GM12878 (cell line): ENCODE results near the gene CCDC136.

Source experiments
- BHLHE40 ChIP-seq, 2 experiments: fragments of 450-650 bp in 1 of 2; IDR thresholded peaks; 2 replicates each; pipeline ENCODE4 v1.6.1; 2011 to 2017; ENCODE audit warnings: low read depth in 2 of 2, borderline replicate concordance in 1 of 2, improper control_type of control experiment in 1 of 2, low read length in 1 of 2, mild to moderate bottlenecking in 1 of 2
- CEBPB ChIP-seq, 2 experiments: fragments of 150-350 bp in 1 of 2; IDR thresholded peaks; 2 replicates each; pipeline ENCODE4 v1.6.1; 2012 to 2014; ENCODE audit warnings: low read depth in 2 of 2, low read length in 2 of 2, borderline replicate concordance in 1 of 2, inconsistent platforms in 1 of 2
- EP300 ChIP-seq, 2 experiments: fragments of 150-350 bp in 1 of 2; IDR thresholded peaks; 2 replicates each; pipeline ENCODE4 v1.6.1; 2011 to 2012; ENCODE audit warnings: low read depth in 2 of 2, low read length in 2 of 2, borderline replicate concordance in 1 of 2, improper control_type of control experiment in 1 of 2, inconsistent platforms in 1 of 2; ENCODE audit not compliant: control insufficient read depth in 1 of 2
- FOXM1 ChIP-seq: IDR thresholded peaks from 2 replicates; pipeline ENCODE4 v1.6.1; 2012; ENCODE audit warnings: low read depth, mild to moderate bottlenecking, inconsistent platforms, low read length, moderate library complexity
- MTA2 ChIP-seq: fragments of 450-650 bp; IDR thresholded peaks from 2 replicates; pipeline ENCODE4 v1.6.1; 2016; ENCODE audit warnings: low read depth, mild to moderate bottlenecking, moderate library complexity
- NFXL1 ChIP-seq: fragments of 450-650 bp; IDR thresholded peaks from 2 replicates; pipeline ENCODE4 v1.6.1; 2017; ENCODE audit warnings: antibody characterized with exemption, mild to moderate bottlenecking, borderline replicate concordance
- POLR2A ChIP-seq: IDR thresholded peaks from 2 replicates; pipeline ENCODE4 v1.6.1; 2011; ENCODE audit warnings: low read depth, mild to moderate bottlenecking, low read length
- POLR2AphosphoS5 ChIP-seq: IDR thresholded peaks from 2 replicates; pipeline ENCODE4 v1.6.1; 2011; ENCODE audit warnings: mild to moderate bottlenecking, low read length, inconsistent platforms
- RFX5 ChIP-seq: IDR thresholded peaks from 2 replicates; pipeline ENCODE4 v1.6.1; 2011; ENCODE audit warnings: low read depth, low read length, improper control_type of control experiment
- SMARCA5 ChIP-seq: fragments of 450-650 bp; IDR thresholded peaks from 2 replicates; pipeline ENCODE4 v1.6.1; 2017; ENCODE audit warnings: mild to moderate bottlenecking
- TAF1 ChIP-seq: IDR thresholded peaks from 2 replicates; pipeline ENCODE4 v1.6.1; 2011; ENCODE audit warnings: mild to moderate bottlenecking, low read depth, low read length, borderline replicate concordance
- TF ChIP-seq, protein P1 (sequence below), 3 experiments: IDR thresholded peaks in 2 of 3; conservative IDR thresholded peaks in 1 of 3; 2 replicates each; pipeline ENCODE4 v1.5.1; 2011; ENCODE audit warnings: low read depth in 3 of 3, low read length in 3 of 3, mild to moderate bottlenecking in 3 of 3, control low read depth in 2 of 3, moderate library complexity in 2 of 3, inconsistent platforms in 1 of 3, mixed read lengths in 1 of 3; ENCODE audit not compliant: control insufficient read depth in 2 of 3, insufficient read depth in 1 of 3; ENCODE audit errors: extremely low read depth in 1 of 3
- TF ChIP-seq, protein P2 (sequence below): IDR thresholded peaks from 2 replicates; pipeline ENCODE4 v1.6.1; 2011; ENCODE audit warnings: borderline replicate concordance, low read depth, mild to moderate bottlenecking, moderate library complexity, mixed read lengths, low read length; ENCODE audit not compliant: insufficient read depth; ENCODE audit errors: extremely low read length

DNA sequence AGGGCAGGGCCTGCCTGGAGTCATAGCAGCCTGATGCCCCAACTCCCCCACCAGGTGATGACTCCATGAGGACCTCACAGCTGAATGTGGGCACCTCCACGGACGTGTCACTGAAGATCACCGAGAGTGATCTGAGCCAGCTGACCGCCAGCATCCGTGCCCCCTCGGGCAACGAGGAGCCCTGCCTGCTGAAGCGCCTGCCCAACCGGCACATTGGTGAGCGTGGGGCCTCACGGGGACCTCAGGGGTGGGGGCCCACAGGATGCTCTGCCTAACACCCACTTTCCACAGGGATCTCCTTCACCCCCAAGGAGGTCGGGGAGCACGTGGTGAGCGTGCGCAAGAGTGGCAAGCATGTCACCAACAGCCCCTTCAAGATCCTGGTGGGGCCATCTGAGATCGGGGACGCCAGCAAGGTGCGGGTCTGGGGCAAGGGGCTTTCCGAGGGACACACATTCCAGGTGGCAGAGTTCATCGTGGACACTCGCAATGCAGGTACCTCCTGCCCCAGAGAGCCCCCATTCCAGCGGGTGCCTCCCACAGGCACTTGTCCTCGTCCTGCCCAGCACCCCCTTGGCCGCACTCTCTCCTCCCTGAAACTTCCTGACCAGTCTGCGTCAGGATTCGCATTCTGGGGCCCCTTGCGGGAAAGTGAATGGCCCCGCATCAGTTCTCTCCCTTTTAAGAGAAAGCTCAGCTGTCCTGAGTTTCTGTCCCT lies 60.9 kb downstream of the CCDC136 start:
- TF ChIP-seq FOXM1, result no peak
- TF ChIP-seq, protein P1, sequence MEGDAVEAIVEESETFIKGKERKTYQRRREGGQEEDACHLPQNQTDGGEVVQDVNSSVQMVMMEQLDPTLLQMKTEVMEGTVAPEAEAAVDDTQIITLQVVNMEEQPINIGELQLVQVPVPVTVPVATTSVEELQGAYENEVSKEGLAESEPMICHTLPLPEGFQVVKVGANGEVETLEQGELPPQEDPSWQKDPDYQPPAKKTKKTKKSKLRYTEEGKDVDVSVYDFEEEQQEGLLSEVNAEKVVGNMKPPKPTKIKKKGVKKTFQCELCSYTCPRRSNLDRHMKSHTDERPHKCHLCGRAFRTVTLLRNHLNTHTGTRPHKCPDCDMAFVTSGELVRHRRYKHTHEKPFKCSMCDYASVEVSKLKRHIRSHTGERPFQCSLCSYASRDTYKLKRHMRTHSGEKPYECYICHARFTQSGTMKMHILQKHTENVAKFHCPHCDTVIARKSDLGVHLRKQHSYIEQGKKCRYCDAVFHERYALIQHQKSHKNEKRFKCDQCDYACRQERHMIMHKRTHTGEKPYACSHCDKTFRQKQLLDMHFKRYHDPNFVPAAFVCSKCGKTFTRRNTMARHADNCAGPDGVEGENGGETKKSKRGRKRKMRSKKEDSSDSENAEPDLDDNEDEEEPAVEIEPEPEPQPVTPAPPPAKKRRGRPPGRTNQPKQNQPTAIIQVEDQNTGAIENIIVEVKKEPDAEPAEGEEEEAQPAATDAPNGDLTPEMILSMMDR (IDR thresholded peaks at IDR 0.05 in 2 of 3, conservative IDR thresholded peaks at IDR 0.05 in 1 of 3; ENCODE audit: control insufficient read depth in 2 of 3, extremely low read depth in 1 of 3, insufficient read depth in 1 of 3, low read depth in 3 of 3, low read length in 3 of 3), result no peak
- TF ChIP-seq NFXL1, result no peak
- TF ChIP-seq POLR2A, result no peak
- TF ChIP-seq EP300 (IDR thresholded peaks at IDR 0.05; ENCODE audit: borderline replicate concordance in 1 of 2, control insufficient read depth in 1 of 2, low read depth in 2 of 2, low read length in 2 of 2), result no peak
- TF ChIP-seq SMARCA5, result no peak
- TF ChIP-seq, protein P2, sequence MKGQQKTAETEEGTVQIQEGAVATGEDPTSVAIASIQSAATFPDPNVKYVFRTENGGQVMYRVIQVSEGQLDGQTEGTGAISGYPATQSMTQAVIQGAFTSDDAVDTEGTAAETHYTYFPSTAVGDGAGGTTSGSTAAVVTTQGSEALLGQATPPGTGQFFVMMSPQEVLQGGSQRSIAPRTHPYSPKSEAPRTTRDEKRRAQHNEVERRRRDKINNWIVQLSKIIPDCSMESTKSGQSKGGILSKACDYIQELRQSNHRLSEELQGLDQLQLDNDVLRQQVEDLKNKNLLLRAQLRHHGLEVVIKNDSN, result no peak
- TF ChIP-seq BHLHE40 (IDR thresholded peaks at IDR 0.05; ENCODE audit: borderline replicate concordance in 1 of 2, low read depth in 2 of 2, low read length in 1 of 2), result no peak
- TF ChIP-seq MTA2, result no peak
- TF ChIP-seq TAF1, result no peak
- no peak for TF ChIP-seq CEBPB (IDR thresholded peaks at IDR 0.05; ENCODE audit: borderline replicate concordance in 1 of 2, low read depth in 2 of 2, low read length in 2 of 2)
- no peak for TF ChIP-seq POLR2AphosphoS5
- no peak for TF ChIP-seq RFX5
